AG04449 (cell line): ENCODE measurements around the gene SF3B5.

ENCODE experiments used
- CTCF ChIA-PET: fragments of 350-600 bp; formaldehyde crosslinking; extraction: SDS; loops from one replicate; lab custom pipeline; 2021; ENCODE audit warnings: antibody characterized with exemption; lab: Yijun Ruan, JAX
- POLR2A ChIA-PET: fragments of 400-600, 350-600 bp; formaldehyde crosslinking; extraction: SDS; loops from one replicate; lab custom pipeline; 2020; ENCODE audit warnings: antibody characterized with exemption, inconsistent platforms; lab: Yijun Ruan, JAX
- DNase-seq: peaks from one replicate; pipeline ENCODE4 v3.0.0-alpha.2; 2010; ENCODE audit warnings: low read depth, low spot score
- H3K4me3 ChIP-seq: 2 replicates; pipeline ENCODE4 v1.5.1; 2011; ENCODE audit warnings: low read depth, mild to moderate bottlenecking, control low read depth, low read length
- CTCF ChIP-seq: IDR thresholded peaks from one replicate; pipeline ENCODE4 v1.5.1; 2011; ENCODE audit warnings: mild to moderate bottlenecking, moderate library complexity, low read length, control low read depth, inconsistent platforms; ENCODE audit not compliant: insufficient read depth; ENCODE audit errors: missing control alignments

SF3B5 gene

GRCh38 chr6:144115219-144115618 lies 19.8 kb upstream of the SF3B5 start:
- CTCF ChIA-PET: interaction anchor here (0.9 to 2.5 kb wide), 5 partner anchors 9 to 539 kb away, joined by 3 to 12 read pairs (median 4); no protein-coding TSS in a partner anchor
- no peak overlapping the region for H3K4me3 ChIP-seq
- no peak for TF ChIP-seq CTCF
- DNase-seq: no peak
- POLR2A ChIA-PET: no interaction called here

- CTCF ChIA-PET: no interaction called here
- no peak for TF ChIP-seq CTCF
- POLR2A ChIA-PET: no interaction called here
- no peak overlapping the region for H3K4me3 ChIP-seq
- no peak for DNase-seq
Measured at GRCh38 chr6:144113366-144113765, 18.0 kb upstream of the SF3B5 start.

GRCh38 chr6:144110210-144110609 lies 14.8 kb upstream of the SF3B5 start:
- ChIA-PET POLR2A (no interaction called here), CTCF (no interaction called here)
- H3K4me3 ChIP-seq: no peak overlapping the region
- TF ChIP-seq CTCF: no peak
- DNase-seq: no peak

GRCh38 chr6:144106206-144106605 lies 10.8 kb upstream of the SF3B5 start:
- no peak for TF ChIP-seq CTCF
- DNase-seq: no peak
- no peak overlapping the region for H3K4me3 ChIP-seq
- POLR2A ChIA-PET: no interaction called here
- CTCF ChIA-PET: interaction anchor here (0.6 to 4.8 kb wide), 6 partner anchors 9 to 376 kb away, joined by 3 to 44 read pairs (median 5); no protein-coding TSS in a partner anchor

- POLR2A ChIA-PET: interaction anchor here (1.4 kb wide), 1 partner anchor 112 kb away, joined by 3 read pairs; no protein-coding TSS in a partner anchor
- CTCF ChIA-PET: interaction anchor here (0.6 to 4.8 kb wide), 16 partner anchors 8 to 462 kb away, joined by 3 to 44 read pairs (median 5); no protein-coding TSS in a partner anchor
- peak; percentile 51 for TF ChIP-seq CTCF
- peak; percentile 36 for DNase-seq
- no peak overlapping the region for H3K4me3 ChIP-seq
Measured at GRCh38 chr6:144104898-144105487, 9.6 kb upstream of the SF3B5 start.

GRCh38 chr6:144104488-144104887 lies 9.1 kb upstream of the SF3B5 start:
- no peak for DNase-seq
- ChIA-PET CTCF (interaction anchor here (0.8 to 4.8 kb wide), 12 partner anchors 8 to 462 kb away, joined by 3 to 44 read pairs (median 6); no protein-coding TSS in a partner anchor), POLR2A (interaction anchor here (1.4 kb wide), 1 partner anchor 112 kb away, joined by 3 read pairs; no protein-coding TSS in a partner anchor)
- H3K4me3 ChIP-seq: no peak overlapping the region
- TF ChIP-seq CTCF: no peak
